ENCODE data around the gene TGFBR3.

DNA sequence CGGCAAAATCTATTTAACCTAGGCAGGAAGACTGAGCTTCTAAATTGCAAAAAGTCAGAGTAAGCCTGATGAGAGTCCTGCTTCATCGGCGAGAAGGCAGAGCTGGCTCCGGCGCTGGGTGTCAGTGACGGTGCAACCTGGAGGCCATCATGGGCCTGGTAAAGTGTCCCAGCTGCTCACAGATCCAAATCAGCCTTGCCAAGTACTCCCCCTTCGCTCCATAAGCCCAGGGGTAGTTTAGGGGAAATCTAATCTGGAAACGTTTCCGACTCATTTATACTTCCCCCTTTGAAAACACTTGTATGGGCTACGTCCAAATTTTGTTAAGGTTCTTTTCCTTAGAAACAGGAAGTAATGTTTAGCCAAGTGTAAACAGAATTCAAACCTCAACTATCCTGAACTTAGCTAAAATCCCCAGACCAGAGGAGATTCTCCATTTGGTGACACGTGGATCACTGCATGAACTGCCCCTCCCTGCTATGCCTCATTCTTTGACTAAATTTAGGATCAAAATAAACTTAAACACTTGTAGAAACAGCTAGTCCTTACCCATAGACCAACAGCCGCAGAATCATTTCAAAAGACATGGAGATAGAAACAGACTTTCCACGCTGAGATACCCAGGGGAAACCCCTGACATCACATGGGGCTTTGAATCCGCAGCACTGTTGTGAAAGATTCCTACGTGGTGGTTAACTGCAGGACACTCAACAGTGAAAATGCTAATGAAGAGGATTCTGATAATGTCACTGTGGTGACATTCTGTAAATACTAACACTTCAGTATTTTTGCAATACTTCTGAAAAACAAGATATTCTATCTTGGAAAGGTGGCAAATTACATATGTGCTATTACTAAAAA, 172.7 kb downstream of the TGFBR3 start:
- TF ChIP-seq, protein P1, sequence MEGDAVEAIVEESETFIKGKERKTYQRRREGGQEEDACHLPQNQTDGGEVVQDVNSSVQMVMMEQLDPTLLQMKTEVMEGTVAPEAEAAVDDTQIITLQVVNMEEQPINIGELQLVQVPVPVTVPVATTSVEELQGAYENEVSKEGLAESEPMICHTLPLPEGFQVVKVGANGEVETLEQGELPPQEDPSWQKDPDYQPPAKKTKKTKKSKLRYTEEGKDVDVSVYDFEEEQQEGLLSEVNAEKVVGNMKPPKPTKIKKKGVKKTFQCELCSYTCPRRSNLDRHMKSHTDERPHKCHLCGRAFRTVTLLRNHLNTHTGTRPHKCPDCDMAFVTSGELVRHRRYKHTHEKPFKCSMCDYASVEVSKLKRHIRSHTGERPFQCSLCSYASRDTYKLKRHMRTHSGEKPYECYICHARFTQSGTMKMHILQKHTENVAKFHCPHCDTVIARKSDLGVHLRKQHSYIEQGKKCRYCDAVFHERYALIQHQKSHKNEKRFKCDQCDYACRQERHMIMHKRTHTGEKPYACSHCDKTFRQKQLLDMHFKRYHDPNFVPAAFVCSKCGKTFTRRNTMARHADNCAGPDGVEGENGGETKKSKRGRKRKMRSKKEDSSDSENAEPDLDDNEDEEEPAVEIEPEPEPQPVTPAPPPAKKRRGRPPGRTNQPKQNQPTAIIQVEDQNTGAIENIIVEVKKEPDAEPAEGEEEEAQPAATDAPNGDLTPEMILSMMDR (conservative IDR thresholded peaks at IDR 0.05; ENCODE audit: low read depth, low read length), result no peak
- TF ChIP-seq EZH2 (IDR thresholded peaks at IDR 0.05; ENCODE audit: borderline replicate concordance, low read depth, low read length, poor library complexity, severe bottlenecking), result no peak

Measured in A673 (cell line).